Hepatocyte (in vitro differentiated cells): ENCODE measurements around the gene IDUA. TPM values are rescaled to one million over a fixed set of nuclear protein-coding genes. Genes with fewer than 3 reads are reported as not detected.
A peak's percentile ranks its signal among the peaks of the same experiment; 100 is the strongest.
"Not testable (repeated sequence)": the region's sequence is repeated elsewhere in the genome, so short reads cannot be mapped to it uniquely, and the experiment has no call there.

Experiments
- DNase-seq: peaks from one replicate; pipeline ENCODE4 v3.0.0-alpha.2; 2016; ENCODE audit warnings: low spot score
- H2AFZ ChIP-seq: fragments of 200-600 bp; sonication (generic); 2 replicates; pipeline ENCODE4 v1.6.0; 2016; ENCODE audit warnings: antibody characterized with exemption, mild to moderate bottlenecking
- H3K27ac ChIP-seq: fragments of 200-600 bp; sonication (generic); 2 replicates; pipeline ENCODE4 v1.5.1; 2016; ENCODE audit warnings: mild to moderate bottlenecking
- H3K27me3 ChIP-seq: fragments of 200-600 bp; sonication (generic); 2 replicates; pipeline ENCODE4 v1.6.1; 2016
- H3K36me3 ChIP-seq: fragments of 200-600 bp; sonication (generic); replicated peaks from 2 replicates; pipeline ENCODE4 v1.5.1; 2016; ENCODE audit warnings: low read depth; ENCODE audit not compliant: insufficient read depth
- H3K4me1 ChIP-seq: fragments of 200-600 bp; sonication (generic); 2 replicates; pipeline ENCODE4 v1.5.1; 2016; ENCODE audit warnings: mild to moderate bottlenecking, moderate library complexity; ENCODE audit not compliant: insufficient read depth
- H3K4me2 ChIP-seq: fragments of 200-600 bp; sonication (generic); 2 replicates; pipeline ENCODE4 v1.6.0; 2016
- H3K4me3 ChIP-seq: fragments of 200-600 bp; sonication (generic); 2 replicates; pipeline ENCODE4 v1.5.1; 2016; ENCODE audit warnings: mild to moderate bottlenecking
- H3K79me2 ChIP-seq: fragments of 200-600 bp; sonication (generic); 2 replicates; pipeline ENCODE4 v1.6.0; 2017; ENCODE audit warnings: mild to moderate bottlenecking
- H3K9me2 ChIP-seq: fragments of 200-600 bp; sonication (generic); replicated peaks from 2 replicates; pipeline ENCODE4 v1.6.0; 2017; ENCODE audit warnings: mild to moderate bottlenecking; ENCODE audit not compliant: insufficient read depth
- H3K9me3 ChIP-seq: fragments of 200-600 bp; sonication (generic); 2 replicates; pipeline ENCODE4 v1.5.1; 2016; ENCODE audit warnings: low read depth, mild to moderate bottlenecking
- H4K20me1 ChIP-seq: fragments of 200-600 bp; sonication (generic); 2 replicates; pipeline ENCODE4 v1.6.0; 2016; ENCODE audit warnings: mild to moderate bottlenecking; ENCODE audit not compliant: insufficient read depth, poor library complexity, severe bottlenecking
- EZH2 ChIP-seq: fragments of 200-600 bp; sonication (generic); IDR thresholded peaks from 2 replicates; pipeline ENCODE4 v1.6.1; 2016; ENCODE audit warnings: antibody characterized with exemption, mild to moderate bottlenecking, borderline replicate concordance
- EZH2phosphoT487 ChIP-seq: fragments of 200-600 bp; sonication (generic); IDR thresholded peaks from one replicate; pipeline ENCODE4 v1.6.1; 2018; ENCODE audit warnings: antibody characterized with exemption, mild to moderate bottlenecking, low read depth, moderate library complexity; ENCODE audit not compliant: unreplicated experiment, severe bottlenecking
- WGBS: methylation state at CpG from one replicate; pipeline ENCODE4 v1.1.6; 2016; ENCODE audit warnings: low lambda C conversion rate; ENCODE audit errors: missing lambda C conversion rate; 5-methylcytosine and 5-hydroxymethylcytosine counted together
- polyA plus RNA-seq: library from polyadenylated mRNA; unstranded; fragments of >200 nt; fragmentation: Nextera tagmentation; extraction: Ambion mirVana; gene quantifications from 2 replicates; pipeline ENCODE4 v1.2.1, GENCODE V29; 2016
- total RNA-seq: library from RNA; depleted of rRNA; stranded (reverse); fragments of >200 nt; gene quantifications from 2 replicates; pipeline ENCODE4 v1.2.3, GENCODE V29; 2014
- TF ChIP-seq, protein P1 (sequence below): fragments of 200-600 bp; sonication (generic); IDR thresholded peaks from 2 replicates; pipeline ENCODE4 v1.5.1; 2016; ENCODE audit warnings: antibody characterized with exemption, mild to moderate bottlenecking; ENCODE audit not compliant: poor library complexity

IDUA gene
- total and polyA plus RNA-seq, 2 experiments from 2014 or later: 13.1 to 82.6 TPM

DNA sequence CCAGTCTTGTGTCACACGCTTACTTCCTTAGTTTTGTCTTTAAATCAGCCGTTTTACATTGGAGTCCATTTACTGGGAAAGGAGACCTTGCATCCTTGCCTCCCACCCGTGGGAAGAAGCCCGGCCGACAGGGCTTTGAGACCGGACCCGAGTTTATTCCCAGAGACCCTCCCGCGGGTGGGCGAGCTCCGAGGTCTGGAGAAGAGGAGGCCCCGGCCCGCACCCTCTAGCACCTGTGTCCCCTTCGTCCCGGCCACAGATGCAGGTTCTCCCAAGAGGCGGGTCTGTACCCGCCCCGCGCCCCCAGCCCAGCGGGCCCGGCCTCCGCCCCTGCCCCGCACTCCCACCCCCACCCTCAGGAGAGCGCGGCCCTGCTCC, 10.1 kb downstream of the IDUA start:
- Histone ChIP-seq H3K4me3 (no peak overlapping the region), H3K4me1 (peaks cover 35% of the 10 kb centered on the region), H2AFZ (no peak overlapping the region), H3K4me2 (peak overlapping the region; percentile 92), H3K9me2 (no peaks in the 10 kb centered on the region), H3K27me3 (peaks cover 34% of the 10 kb centered on the region), H3K9me3 (no peaks in the 10 kb centered on the region), H4K20me1 (no peaks in the 10 kb centered on the region), H3K27ac (no peak overlapping the region), H3K79me2 (no peaks in the 10 kb centered on the region), H3K36me3 (no peaks in the 10 kb centered on the region)
- no peak for DNase-seq
- WGBS: 33% methylated on average over 12 of the region's 25 CpGs
- TF ChIP-seq EZH2: no peak
- TF ChIP-seq, protein P1, sequence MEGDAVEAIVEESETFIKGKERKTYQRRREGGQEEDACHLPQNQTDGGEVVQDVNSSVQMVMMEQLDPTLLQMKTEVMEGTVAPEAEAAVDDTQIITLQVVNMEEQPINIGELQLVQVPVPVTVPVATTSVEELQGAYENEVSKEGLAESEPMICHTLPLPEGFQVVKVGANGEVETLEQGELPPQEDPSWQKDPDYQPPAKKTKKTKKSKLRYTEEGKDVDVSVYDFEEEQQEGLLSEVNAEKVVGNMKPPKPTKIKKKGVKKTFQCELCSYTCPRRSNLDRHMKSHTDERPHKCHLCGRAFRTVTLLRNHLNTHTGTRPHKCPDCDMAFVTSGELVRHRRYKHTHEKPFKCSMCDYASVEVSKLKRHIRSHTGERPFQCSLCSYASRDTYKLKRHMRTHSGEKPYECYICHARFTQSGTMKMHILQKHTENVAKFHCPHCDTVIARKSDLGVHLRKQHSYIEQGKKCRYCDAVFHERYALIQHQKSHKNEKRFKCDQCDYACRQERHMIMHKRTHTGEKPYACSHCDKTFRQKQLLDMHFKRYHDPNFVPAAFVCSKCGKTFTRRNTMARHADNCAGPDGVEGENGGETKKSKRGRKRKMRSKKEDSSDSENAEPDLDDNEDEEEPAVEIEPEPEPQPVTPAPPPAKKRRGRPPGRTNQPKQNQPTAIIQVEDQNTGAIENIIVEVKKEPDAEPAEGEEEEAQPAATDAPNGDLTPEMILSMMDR: no peak
- no peak for TF ChIP-seq EZH2phosphoT487

- Histone ChIP-seq H3K27ac (no peak overlapping the region), H3K36me3 (no peaks in the 10 kb centered on the region), H3K4me3 (peak overlapping the region; percentile 42), H3K4me1 (peaks cover 35% of the 10 kb centered on the region), H3K9me3 (no peaks in the 10 kb centered on the region), H3K79me2 (no peaks in the 10 kb centered on the region), H2AFZ (no peak overlapping the region), H3K9me2 (no peaks in the 10 kb centered on the region), H4K20me1 (no peaks in the 10 kb centered on the region), H3K4me2 (peak overlapping the region; percentile 92), H3K27me3 (peaks cover 39% of the 10 kb centered on the region)
- 21% methylated on average over 8 of the region's 68 CpGs for WGBS
- peak; percentile 78 for DNase-seq
- TF ChIP-seq, protein P1: no peak
- TF ChIP-seq EZH2phosphoT487 (no peak), EZH2 (no peak)
Observed at GRCh38 chr4:997375-998071, 10.7 kb downstream of the IDUA start.

GRCh38 chr4:998096-998691, 11.3 kb downstream of the IDUA start:
- 75% methylated on average over 11 of the region's 12 CpGs for WGBS

DNA sequence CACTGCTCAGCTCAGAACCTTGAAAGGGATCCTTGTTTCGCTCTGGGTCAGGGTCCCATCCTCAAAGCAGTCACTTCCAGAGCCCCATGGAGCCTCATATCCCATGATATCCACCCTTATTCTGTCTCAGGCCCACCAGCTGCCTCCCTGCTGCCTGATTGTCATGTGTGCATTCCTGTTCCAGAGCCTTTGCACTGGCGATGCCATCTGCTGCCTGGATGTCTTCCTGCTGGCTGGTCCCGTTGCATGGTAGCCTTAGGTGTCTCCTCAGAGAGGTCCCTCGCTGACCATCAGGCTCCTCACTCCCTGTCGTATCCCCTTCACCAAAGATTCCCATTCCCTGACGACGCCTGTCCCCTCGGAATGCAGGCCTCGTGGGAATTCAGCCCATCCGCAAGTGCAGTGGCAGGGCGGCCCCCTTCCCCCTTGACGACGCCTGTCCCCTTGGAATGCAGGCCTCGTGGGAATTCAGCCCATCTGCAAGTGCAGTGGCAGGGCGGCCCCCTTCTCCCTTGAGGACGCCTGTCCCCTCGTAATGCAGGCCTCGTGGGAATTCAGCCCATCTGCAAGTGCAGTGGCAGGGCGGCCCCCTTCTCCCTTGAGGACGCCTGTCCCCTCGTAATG, 12.5 kb downstream of the IDUA start:
- 74% methylated on average over 14 of the region's 21 CpGs for WGBS
- H3K9me3 ChIP-seq: not testable (repeated sequence)
- H3K27me3 ChIP-seq: peaks cover 56% of the 10 kb centered on the region

More at GRCh38 chr4:998096-998691, 11.3 kb downstream of the IDUA start:
- no peak for DNase-seq
- no peaks in the 10 kb centered on the region for H4K20me1 ChIP-seq
- H3K79me2 ChIP-seq: no peaks in the 10 kb centered on the region
- H3K9me3 ChIP-seq: no peaks in the 10 kb centered on the region
- no peaks in the 10 kb centered on the region for H3K9me2 ChIP-seq
- peak overlapping the region; percentile 92 for H3K4me2 ChIP-seq
- H3K36me3 ChIP-seq: no peaks in the 10 kb centered on the region
- no peak for TF ChIP-seq EZH2
- TF ChIP-seq, protein P1: no peak
- TF ChIP-seq EZH2phosphoT487: no peak
- no peak overlapping the region for H2AFZ ChIP-seq
- H3K4me1 ChIP-seq: peaks cover 40% of the 10 kb centered on the region
- H3K27me3 ChIP-seq: peaks cover 44% of the 10 kb centered on the region
- no peak overlapping the region for H3K27ac ChIP-seq
- H3K4me3 ChIP-seq: no peak overlapping the region

More for the DNA sequence above, 12.5 kb downstream of the IDUA start:
- not testable (repeated sequence) for H3K4me2 ChIP-seq, H3K27ac ChIP-seq, H4K20me1 ChIP-seq, H2AFZ ChIP-seq, H3K9me2 ChIP-seq, DNase-seq, H3K79me2 ChIP-seq, H3K4me3 ChIP-seq, H3K36me3 ChIP-seq
- peaks cover 34% of the 10 kb centered on the region for H3K4me1 ChIP-seq
